IPS-NIHi7 (cell line): ENCODE results near the gene LHFPL5.

Source experiments
- DNase-seq: peaks from one replicate; pipeline ENCODE4 v3.0.0; 2012; ENCODE audit warnings: mixed read lengths; ENCODE audit errors: extremely low spot score

LHFPL5 gene

GRCh38 chr6:35856250-35856649, 51.1 kb downstream of the LHFPL5 start:
- DNase-seq = no peak

GRCh38 chr6:35857853-35858252, 52.7 kb downstream of the LHFPL5 start:
- DNase-seq = no peak

GRCh38 chr6:35859367-35859766, 54.2 kb downstream of the LHFPL5 start:
- DNase-seq = no peak
